Kidney (tissue), 14 donors: ENCODE results near the gene NOL4L. TPM values are rescaled to one million over a fixed set of nuclear protein-coding genes. Genes with fewer than 3 reads are reported as not detected.

Source experiments
- DNase-seq, 5 donors: peaks; one replicate each; pipeline ENCODE4 v3.0.0-alpha.2; 2013 to 2020
- FAIRE-seq: peaks from 2 replicates; lab custom pipeline; 2012; peaks lifted over from hg19 to GRCh38; lab: Jason Lieb, UNC
- H3K27ac ChIP-seq, 2 donors: one replicate each; pipeline ENCODE4 v1.7.0; 2013; ENCODE audit warnings: low read depth in 2 of 2, low read length in 2 of 2, inconsistent platforms in 1 of 2
- H3K27me3 ChIP-seq: one replicate; pipeline ENCODE4 v1.7.1; 2013; ENCODE audit warnings: low read length, inconsistent platforms; ENCODE audit not compliant: control insufficient read depth, insufficient read depth
- H3K36me3 ChIP-seq, 3 donors: one replicate each; pipeline versions ENCODE4 v1.7.0 to v1.7.1; 2013; ENCODE audit warnings: low read length in 3 of 3, control low read depth in 1 of 3, inconsistent platforms in 1 of 3; ENCODE audit not compliant: insufficient read depth in 3 of 3, control insufficient read depth in 2 of 3
- H3K4me1 ChIP-seq, 3 donors: one replicate each; pipeline versions ENCODE4 v1.7.0 to v1.7.1; 2013; ENCODE audit warnings: low read length in 3 of 3, inconsistent platforms in 1 of 3, low read depth in 1 of 3; ENCODE audit not compliant: control insufficient read depth in 2 of 3, insufficient read depth in 2 of 3
- H3K4me3 ChIP-seq, 3 donors: one replicate each; pipeline versions ENCODE4 v1.7.0 to v1.8.1; 2013; ENCODE audit warnings: low read length in 3 of 3, control low read depth in 1 of 3, inconsistent platforms in 1 of 3
- H3K9ac ChIP-seq, 3 donors: one replicate each; pipeline versions ENCODE4 v1.7.0 to v1.7.1; 2013; ENCODE audit warnings: low read length in 3 of 3, control low read depth in 1 of 3, inconsistent platforms in 1 of 3
- H3K9me3 ChIP-seq, 3 donors: one replicate each; pipeline versions ENCODE4 v1.7.0 to v1.7.1; 2013; ENCODE audit warnings: low read length in 3 of 3, control low read depth in 1 of 3, inconsistent platforms in 1 of 3; ENCODE audit not compliant: control insufficient read depth in 2 of 3, insufficient read depth in 1 of 3
- CTCF ChIP-seq: IDR thresholded peaks from 3 replicates; pipeline ENCODE4 v1.5.1; 2012; ENCODE audit warnings: mild to moderate bottlenecking, moderate library complexity, borderline replicate concordance; ENCODE audit not compliant: insufficient read depth; ENCODE audit errors: extremely low read depth
- intact Hi-C: fragments of 100-400 bp; cut with DNase I; formaldehyde crosslinking; loops from one replicate; pipeline ENCODE4 v1.11.1; 2022
- polyA plus RNA-seq: library from polyadenylated mRNA; stranded (reverse); fragments of 350-450 nt; fragmentation: Illumina TruSeq; extraction: RNeasy Lipid Tissue Mini Kit (QIAGEN cat#74804); gene quantifications from one replicate; pipeline ENCODE4 v1.2.3, GENCODE V29; 2014; ENCODE audit warnings: low read depth, low replicate concordance; ENCODE audit not compliant: insufficient read depth
- total RNA-seq: library from RNA; stranded (reverse); fragmentation: NEBNext Ultra II Directional; extraction: Animal tissue kit (Norgen Biotek cat#: 25700); gene quantifications from one replicate; pipeline ENCODE4 v1.2.1, GENCODE V29; 2021
- donor health status: control.
- donor health status: control.
- donor health status: control.
- donor health status: control.
- donor health status: control.
- donor health status: DM: yes; HTN: yes; CAD: no.
- donor health status: Normal renal cell carcinoma (clear cell type).

The NOL4L gene
- total and polyA plus RNA-seq, 2 donors from 2014 or later = 14.1 to 19.4 TPM

DNA sequence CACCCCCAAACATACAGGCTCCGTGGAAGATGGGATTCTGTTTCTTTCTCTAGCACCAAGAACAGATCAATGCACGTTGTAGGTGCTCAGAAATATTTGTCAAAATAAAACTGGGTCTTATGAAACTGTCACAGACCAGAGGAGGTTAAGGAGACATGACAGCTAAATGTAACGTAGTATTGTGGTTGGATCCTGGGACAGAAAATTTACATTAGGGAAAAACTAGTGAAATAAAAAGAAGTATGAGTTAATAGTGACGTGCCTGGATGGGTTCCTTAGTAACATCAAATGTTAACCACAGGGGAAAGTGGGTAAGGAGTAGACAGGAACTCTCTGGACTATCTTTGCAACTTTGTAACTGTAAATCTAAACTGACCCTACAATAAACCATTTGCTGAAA is 31.5 kb downstream of the NOL4L start:
- Histone ChIP-seq H3K27ac (no peak overlapping the region), H3K9ac (no peak overlapping the region), H3K36me3 (no peaks in the 10 kb centered on the region), H3K27me3 (no peaks in the 10 kb centered on the region), H3K4me3 (no peak overlapping the region), H3K4me1 (no peaks in the 10 kb centered on the region), H3K9me3 (no peaks in the 10 kb centered on the region)
- DNase-seq (no peak), FAIRE-seq (no peak)
- no peak for TF ChIP-seq CTCF
- intact Hi-C loops = no loop called here

GRCh38 chr20:32551693-32552092 is 33.4 kb downstream of the NOL4L start:
- Histone ChIP-seq H3K27ac (no peak overlapping the region), H3K4me1 (no peaks in the 10 kb centered on the region), H3K9ac (no peak overlapping the region), H3K9me3 (no peaks in the 10 kb centered on the region), H3K36me3 (no peaks in the 10 kb centered on the region), H3K27me3 (no peaks in the 10 kb centered on the region), H3K4me3 (no peak overlapping the region)
- intact Hi-C loops = no loop called here
- DNase-seq (no peak), FAIRE-seq (no peak)
- TF ChIP-seq CTCF = no peak

GRCh38 chr20:32549842-32550241 is 35.3 kb downstream of the NOL4L start:
- no peak for TF ChIP-seq CTCF
- no peaks in the 10 kb centered on the region for H3K36me3 ChIP-seq
- FAIRE-seq = no peak
- H3K27me3 ChIP-seq = no peaks in the 10 kb centered on the region
- H3K4me3 ChIP-seq = peak overlapping the region in 1 of 3 donors; percentile 6
- H3K4me1 ChIP-seq = no peaks in the 10 kb centered on the region
- no peak overlapping the region for H3K27ac ChIP-seq
- no peak overlapping the region for H3K9ac ChIP-seq
- intact Hi-C loops = no loop called here
- no peak for DNase-seq
- H3K9me3 ChIP-seq = no peaks in the 10 kb centered on the region

DNA sequence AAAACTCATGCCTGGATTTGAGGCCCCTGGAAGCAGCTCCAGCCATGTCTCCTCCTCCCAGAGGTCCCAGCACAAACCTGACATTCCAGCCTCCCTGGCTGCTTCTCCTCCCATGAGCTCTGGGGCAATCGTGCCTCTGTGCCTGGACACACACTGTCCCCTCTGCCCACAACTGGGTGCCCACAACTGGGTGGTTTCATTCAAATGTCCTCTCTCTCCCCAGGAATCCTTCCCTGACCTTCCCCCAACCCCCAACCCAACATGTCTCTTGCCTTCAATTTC is 37.4 kb downstream of the NOL4L start:
- intact Hi-C loops = no loop called here
- Histone ChIP-seq H3K27ac (no peak overlapping the region), H3K4me1 (no peaks in the 10 kb centered on the region), H3K9ac (no peak overlapping the region), H3K36me3 (no peaks in the 10 kb centered on the region), H3K9me3 (no peaks in the 10 kb centered on the region), H3K27me3 (no peaks in the 10 kb centered on the region), H3K4me3 (no peak overlapping the region)
- no peak for FAIRE-seq
- DNase-seq = no peak
- TF ChIP-seq CTCF = no peak
